Bronchial epithelial cell (primary cell): ENCODE results near the gene STMN3. TPM values are rescaled to one million over a fixed set of nuclear protein-coding genes. Genes with fewer than 3 reads are reported as not detected.

Experiments
- DNase-seq: peaks from one replicate; pipeline ENCODE4 v3.0.0-alpha.2; 2010; ENCODE audit warnings: low read depth
- FAIRE-seq: peaks from 2 replicates; lab custom pipeline; 2011; peaks lifted over from hg19 to GRCh38; lab: Jason Lieb, UNC
- H3K27me3 ChIP-seq: 2 replicates; pipeline ENCODE4 v1.5.1; 2011; ENCODE audit warnings: low read length; ENCODE audit not compliant: control insufficient read depth, insufficient read depth
- H3K36me3 ChIP-seq: 2 replicates; pipeline ENCODE4 v1.5.1; 2011; ENCODE audit warnings: low read length; ENCODE audit not compliant: control insufficient read depth, insufficient read depth
- H3K4me3 ChIP-seq: 2 replicates; pipeline ENCODE4 v1.5.1; 2011; ENCODE audit warnings: mild to moderate bottlenecking, low read depth, low read length, control low read depth
- CTCF ChIP-seq: IDR thresholded peaks from 2 replicates; pipeline ENCODE4 v1.5.1; 2011; ENCODE audit warnings: mild to moderate bottlenecking, moderate library complexity, low read length, control low read depth, inconsistent platforms; ENCODE audit not compliant: insufficient read depth, severe bottlenecking
- total RNA-seq: library from RNA; depleted of rRNA; stranded (reverse); fragments of >200 nt; gene quantifications from 2 replicates; pipeline ENCODE4 v1.2.1, GENCODE V29; 2014

The STMN3 gene
- total RNA-seq, 1 donor from 2014 or later: not detected

DNA sequence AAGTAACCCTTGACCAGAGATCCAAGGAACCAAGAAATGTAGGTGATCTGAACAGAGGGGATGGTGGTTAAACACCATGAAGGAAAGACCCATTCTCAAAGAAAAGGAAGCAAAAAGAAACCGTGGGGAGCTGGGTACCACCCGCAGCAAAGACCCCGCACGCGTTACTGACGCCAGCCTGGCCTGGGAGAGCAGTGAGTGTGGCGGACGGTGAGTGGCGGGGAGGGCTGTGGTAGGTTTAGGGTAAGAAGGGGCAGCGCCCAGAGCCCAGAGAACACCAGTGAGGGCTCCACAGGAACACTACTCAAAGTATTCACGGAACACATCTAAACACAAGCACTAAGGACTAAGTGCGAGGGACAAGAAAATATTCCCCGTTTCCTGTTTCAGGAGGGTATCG lies 30.5 kb downstream of the STMN3 start:
- DNase-seq (no peak), FAIRE-seq (no peak)
- peaks cover 12% of the 10 kb centered on the region for H3K36me3 ChIP-seq
- H3K27me3 ChIP-seq: no peaks in the 10 kb centered on the region
- no peak for TF ChIP-seq CTCF
- no peak overlapping the region for H3K4me3 ChIP-seq

GRCh38 chr20:63622096-63622495 lies 31.1 kb downstream of the STMN3 start:
- Histone ChIP-seq H3K27me3 (no peaks in the 10 kb centered on the region), H3K4me3 (no peak overlapping the region), H3K36me3 (peaks cover 16% of the 10 kb centered on the region)
- no peak for DNase-seq
- FAIRE-seq: no peak
- no peak for TF ChIP-seq CTCF

DNA sequence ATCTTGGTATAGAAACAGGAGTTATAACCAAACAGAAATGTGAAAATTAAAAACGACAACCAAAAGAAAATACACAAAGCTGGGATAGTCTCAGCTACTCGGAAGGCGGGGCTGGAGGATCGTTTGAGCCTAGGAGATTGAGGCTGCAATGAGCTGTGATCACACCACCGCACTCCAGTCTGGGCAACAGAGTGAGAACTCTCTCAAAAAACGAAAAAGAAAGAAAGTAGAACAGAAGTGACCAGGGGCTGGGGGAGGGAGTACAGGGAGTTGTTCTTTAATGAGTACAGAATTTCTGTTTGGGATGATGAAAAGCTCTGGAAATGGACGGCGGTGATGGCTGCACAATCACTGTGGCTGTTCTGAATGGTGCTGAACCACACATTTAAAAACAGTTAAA lies 32.2 kb downstream of the STMN3 start:
- no peak for TF ChIP-seq CTCF
- no peak for FAIRE-seq
- DNase-seq: no peak
- Histone ChIP-seq H3K4me3 (no peak overlapping the region), H3K36me3 (peaks cover 21% of the 10 kb centered on the region), H3K27me3 (no peaks in the 10 kb centered on the region)

DNA sequence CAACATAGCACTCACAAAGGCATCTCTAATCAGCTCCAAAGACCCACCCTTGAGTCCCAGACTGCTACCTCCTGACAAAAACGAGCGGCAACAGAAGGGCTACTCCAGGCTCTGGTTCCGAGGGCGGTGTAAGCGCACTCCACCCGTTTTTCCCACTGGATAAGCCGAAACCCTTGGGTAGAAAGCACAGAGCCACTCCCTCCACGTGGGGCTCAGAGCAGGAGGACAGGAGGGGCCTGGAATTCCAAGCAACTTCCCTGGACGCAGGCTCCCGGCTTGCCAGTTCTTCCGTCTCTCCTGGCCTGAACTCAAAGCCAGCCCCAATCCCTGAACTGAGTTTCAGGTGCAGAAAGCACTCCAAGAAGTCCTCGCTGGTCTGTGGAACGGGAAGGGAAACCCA lies 33.7 kb downstream of the STMN3 start:
- peaks cover 23% of the 10 kb centered on the region for H3K36me3 ChIP-seq
- H3K27me3 ChIP-seq: no peaks in the 10 kb centered on the region
- no peak for TF ChIP-seq CTCF
- DNase-seq (no peak), FAIRE-seq (no peak)
- H3K4me3 ChIP-seq: no peak overlapping the region

- H3K36me3 ChIP-seq: peaks cover 22% of the 10 kb centered on the region
- TF ChIP-seq CTCF: no peak
- H3K4me3 ChIP-seq: no peak overlapping the region
- DNase-seq (no peak), FAIRE-seq (no peak)
- no peaks in the 10 kb centered on the region for H3K27me3 ChIP-seq
Measured at GRCh38 chr20:63619086-63619485, 34.1 kb downstream of the STMN3 start.

DNA sequence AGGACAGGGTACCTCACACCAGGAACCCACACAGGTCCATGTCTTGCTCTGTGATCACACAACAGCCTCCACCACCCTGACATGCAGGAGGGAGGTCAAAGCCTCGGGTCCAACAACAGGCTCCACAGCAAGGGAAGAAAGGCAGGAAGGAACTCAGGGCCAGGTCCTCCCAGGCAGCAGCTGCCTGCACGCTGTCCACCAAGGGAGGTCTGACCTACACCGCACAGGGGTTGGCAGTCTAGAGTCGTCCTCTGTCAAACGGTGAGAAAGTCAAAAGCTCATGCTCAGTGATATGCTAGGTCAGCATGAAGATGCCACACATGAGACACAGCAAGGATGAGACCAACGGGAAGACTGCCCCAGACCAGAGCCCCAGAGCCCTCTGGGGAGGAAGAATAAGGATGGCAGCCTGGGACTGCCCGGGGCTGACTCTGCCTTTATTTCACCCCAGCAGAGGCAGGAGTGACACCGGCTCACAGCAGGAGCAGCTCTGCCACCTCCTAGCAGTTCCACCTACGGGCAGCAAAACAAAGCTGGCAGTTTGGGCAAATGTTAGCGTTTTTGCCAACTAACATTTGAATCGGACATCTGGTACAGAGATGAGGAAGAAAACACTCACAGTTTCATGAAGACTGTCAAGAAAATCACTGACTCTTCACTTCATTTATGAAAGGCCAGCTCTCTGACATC lies 34.8 kb downstream of the STMN3 start:
- FAIRE-seq (no peak), DNase-seq (no peak)
- Histone ChIP-seq H3K4me3 (no peak overlapping the region), H3K36me3 (peaks cover 23% of the 10 kb centered on the region), H3K27me3 (no peaks in the 10 kb centered on the region)
- no peak for TF ChIP-seq CTCF
